Endometrial microvascular endothelial cells (primary cell): ENCODE data around the gene CERT1. TPM values are rescaled to one million over a fixed set of nuclear protein-coding genes. Genes with fewer than 3 reads are reported as not detected.

Source experiments
- in situ Hi-C: cut with HindIII; loops from 2 replicates; pipeline ENCODE4 v1.10.0; 2017; ENCODE audit warnings: low sequenced_read_pairs, low pct_unique_long_range_greater_than_20kb; ENCODE audit errors: inconsistent ontology term
- total RNA-seq: library from RNA; depleted of rRNA; stranded (reverse); fragments of >200 nt; gene quantifications from one replicate; pipeline ENCODE4 v1.2.3, GENCODE V29; 2015; ENCODE audit errors: inconsistent ontology term

The CERT1 gene
- total RNA-seq, 1 donor from 2014 or later: 11.4 TPM

DNA sequence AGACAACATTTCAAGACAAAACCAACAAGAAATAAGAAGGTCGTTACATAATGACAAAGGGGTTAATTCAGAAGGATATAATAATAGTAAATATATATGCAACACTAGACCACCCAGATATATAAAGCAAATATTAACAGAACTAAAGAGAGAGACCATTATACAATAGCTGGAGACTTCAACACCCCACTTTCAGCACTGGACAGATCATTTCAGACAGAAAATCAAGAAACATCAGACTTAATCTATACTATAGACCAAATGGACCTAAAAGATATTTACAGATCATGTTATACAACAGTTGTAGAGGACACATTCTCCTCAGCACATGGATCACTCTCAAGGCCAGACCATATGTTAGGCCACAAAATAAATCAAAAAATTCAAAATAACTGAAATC, 26.8 kb downstream of the CERT1 start:
- in situ Hi-C loops: no loop called here

DNA sequence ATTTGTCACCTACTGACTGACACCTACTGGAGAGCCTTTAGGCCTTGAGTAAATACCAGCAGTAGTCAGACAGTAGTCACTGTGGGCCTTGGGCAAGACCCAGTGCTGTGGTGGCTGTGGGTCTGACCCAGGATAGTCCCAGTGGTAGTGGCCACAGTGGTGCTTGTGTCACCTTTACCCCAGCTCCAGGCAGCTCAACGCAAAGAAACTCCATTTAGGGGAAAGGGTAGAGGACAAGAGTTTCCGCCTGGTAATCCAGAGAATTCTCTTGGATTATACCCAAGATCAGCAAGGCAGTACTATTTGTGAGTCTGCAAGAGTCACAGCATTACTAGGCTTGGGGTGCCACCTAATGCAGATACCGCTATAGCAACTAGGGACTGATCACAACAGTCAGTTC, 28.9 kb downstream of the CERT1 start:
- in situ Hi-C loops: no loop called here

DNA sequence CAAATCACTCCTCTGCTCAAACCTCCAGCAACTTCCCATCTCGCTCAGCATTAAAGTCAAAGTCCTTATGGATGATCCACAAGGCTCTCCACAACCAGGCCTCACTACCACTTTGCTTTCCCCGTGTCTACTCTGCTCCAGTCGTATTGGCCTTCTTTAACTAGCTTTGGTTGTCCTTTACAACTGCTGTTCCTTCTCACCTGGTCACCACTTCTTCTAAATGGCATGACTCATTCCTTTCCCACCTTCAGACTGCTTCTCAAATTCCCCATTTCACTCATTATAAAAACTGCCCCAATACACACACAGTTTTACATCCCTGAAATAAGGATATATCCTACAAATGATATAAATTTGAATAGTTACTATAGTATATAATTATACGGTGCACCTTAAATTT, 30.4 kb downstream of the CERT1 start:
- in situ Hi-C loops: no loop called here

DNA sequence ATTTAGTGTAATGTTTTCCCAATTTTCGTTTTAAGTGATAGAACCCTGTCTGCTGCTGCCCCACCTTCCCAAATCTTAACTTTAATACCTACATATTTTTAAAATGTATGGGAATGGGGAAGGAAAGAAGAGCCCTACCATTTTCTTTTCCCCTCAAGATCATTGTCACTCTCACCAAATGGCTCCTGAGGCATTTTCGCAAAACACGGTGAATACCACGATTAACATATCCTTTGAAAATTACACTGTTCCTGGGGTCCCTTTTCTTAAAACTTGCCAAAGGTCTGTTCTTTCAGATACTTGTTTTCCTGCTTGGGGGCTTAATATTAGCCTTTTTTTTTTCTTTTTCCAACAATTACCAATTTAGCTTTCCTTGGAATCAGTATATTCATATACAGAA, 36.1 kb downstream of the CERT1 start:
- in situ Hi-C loops: no loop called here

DNA sequence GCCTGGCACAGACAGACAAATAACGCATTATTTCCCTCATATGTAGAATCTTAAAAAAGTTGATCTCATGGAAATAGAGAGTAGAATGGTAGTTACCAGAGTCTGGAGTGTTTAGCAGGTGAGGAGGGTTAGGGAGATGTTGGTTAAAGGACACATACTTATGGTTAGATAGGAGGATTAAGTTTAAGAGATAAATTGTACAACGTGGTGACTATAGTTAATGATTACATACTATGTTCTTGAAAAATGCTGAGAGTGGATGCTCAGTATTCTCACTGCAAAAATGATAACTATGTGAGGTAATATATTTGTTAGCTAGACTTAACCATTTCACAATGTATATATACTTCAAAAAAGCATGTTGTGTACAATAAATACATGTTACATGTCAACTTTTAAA, 38.0 kb downstream of the CERT1 start:
- in situ Hi-C loops: no loop called here

DNA sequence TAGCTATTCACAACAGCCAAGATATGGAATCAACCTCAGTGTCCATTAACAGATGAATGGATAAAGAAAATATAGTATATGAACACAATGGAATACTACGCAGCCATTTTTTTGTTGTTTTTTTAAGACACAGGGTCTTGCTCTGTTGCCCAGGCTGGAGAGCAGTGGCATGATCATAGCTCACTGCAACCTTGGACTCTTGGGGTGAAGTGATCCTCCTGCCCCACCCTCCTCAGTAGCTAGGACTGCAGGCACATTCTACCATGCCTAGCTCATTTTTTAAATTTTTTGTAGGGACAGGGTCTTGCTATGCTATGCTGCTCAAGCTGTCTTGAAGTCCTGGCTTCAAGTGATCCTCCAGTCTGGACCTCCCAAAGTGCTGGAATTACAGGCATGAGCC, 38.5 kb downstream of the CERT1 start:
- in situ Hi-C loops: no loop called here

DNA sequence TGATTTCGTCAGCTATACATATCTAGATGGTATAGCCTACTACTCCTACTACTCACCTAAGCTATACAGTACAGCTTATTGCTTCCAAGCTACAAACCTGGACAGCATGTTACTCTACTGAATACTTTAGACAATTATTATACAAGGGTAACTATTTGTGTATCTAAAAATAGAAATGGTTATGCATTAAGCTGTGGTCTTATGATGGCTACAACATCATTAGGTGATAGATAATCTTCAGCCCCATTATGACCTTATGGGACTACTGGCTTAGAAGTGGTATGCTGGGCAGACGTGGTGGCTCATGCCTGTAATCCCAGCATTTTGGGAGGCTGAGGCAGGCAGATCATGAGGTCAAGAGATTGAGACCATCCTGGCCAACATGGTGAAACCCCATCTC, 40.2 kb downstream of the CERT1 start:
- in situ Hi-C loops: no loop called here

DNA sequence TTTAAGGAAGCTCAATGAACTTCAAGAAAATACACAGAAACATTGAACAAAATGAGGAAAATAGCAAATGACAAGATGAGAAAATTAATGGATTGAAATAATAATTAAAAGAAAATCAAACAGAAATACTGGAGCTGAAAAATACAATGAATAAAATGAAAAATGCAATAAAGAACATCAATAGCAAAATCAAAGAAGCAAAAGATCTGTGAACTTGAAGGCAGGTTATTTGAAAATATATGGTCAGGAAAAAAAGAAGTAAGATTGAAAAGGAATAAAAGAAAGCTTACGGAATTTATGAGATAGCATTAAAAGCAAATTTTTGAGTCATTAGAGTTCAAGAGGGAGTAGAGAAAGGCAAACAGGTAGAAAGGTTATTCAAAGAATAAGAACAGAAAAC, 42.4 kb downstream of the CERT1 start:
- in situ Hi-C loops: no loop called here

DNA sequence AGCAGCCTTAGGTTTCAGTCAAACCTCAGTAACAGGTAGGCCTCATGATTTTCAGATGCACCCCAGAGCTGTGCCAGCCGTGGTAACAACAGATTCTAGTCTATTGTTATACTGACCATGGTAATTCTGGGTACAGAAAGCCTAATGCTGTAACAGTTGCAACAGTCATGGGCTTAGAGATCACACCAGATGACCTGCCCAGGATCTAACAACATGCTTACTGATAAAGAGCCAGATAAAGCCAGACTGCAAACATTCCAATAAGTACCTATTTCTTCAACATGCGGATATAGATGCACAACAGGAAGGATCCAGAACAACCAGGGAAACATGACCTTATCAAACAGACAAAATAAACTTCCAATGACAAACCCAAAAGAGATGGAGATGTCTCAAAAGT, 42.8 kb downstream of the CERT1 start:
- in situ Hi-C loops: no loop called here

DNA sequence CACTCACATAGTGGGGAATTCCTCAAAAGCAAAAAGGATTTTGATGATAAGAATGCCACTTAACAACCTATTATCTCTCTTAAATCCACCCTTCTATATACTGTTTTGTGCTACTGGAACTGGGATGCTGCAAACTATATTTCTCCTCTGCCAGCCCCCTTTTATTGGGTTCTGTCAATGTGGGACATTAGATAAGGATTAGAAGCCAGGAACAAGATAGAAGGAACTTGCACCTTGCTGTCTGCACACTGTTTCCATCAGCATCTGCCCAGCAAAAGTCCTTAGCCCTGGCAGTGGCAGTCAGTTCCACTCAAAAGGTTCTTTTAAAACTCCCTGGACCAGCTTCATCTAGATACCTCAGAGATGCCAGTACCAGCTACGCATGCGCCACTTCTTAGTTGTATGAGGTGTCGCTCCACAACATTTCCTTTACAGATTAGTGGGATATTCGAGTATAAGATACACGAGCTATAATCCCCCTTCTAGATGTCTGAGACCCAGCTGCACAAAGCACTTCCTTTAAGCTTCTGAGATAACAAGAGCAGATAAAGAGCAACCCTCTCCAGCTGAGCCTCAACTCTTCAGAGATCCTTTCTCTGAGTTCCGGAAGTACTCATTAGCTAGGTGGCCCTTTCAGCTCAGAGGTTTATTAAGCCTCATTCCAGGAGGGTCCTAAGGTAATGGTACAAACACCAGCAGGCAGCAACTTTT, 45.3 kb downstream of the CERT1 start:
- in situ Hi-C loops: no loop called here

DNA sequence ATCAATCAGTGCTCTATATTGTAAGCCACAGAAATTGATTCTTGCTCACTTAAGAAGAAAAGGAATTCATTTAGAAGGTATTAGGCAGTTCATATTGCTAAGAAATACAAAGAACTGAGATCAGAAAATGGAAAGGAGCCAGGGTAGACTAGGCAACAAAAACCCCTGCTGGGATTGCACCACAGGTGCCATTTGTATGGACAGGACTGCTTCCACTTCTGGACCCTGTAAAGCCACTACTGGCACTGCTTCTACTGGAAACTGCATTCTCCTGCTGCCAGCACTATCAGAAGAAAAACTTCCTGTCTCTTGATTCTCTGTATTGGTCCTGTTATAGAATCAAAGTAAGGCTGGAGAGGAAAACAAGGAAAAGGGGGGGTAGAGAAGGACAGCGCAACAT, 45.9 kb downstream of the CERT1 start:
- in situ Hi-C loops: no loop called here

DNA sequence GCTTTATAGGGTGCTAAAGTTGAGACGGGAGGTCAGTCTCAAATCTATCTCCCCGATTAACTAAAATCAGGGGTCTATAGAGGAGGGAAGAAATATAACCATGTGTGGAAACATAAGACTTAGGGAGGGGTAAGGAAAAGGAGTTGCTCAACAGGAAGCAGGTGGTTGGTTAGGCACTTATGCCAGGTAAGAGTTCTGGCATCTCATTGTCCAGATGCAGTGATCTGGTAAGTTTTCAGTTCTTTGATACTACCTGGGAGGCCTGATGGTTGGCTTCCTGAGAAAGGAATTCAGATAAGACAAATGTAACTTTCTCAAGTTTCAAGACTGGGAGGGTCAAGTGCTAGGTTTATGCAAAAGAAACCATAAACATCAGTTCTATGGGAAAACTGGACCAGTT, 47.7 kb downstream of the CERT1 start:
- in situ Hi-C loops: no loop called here

DNA sequence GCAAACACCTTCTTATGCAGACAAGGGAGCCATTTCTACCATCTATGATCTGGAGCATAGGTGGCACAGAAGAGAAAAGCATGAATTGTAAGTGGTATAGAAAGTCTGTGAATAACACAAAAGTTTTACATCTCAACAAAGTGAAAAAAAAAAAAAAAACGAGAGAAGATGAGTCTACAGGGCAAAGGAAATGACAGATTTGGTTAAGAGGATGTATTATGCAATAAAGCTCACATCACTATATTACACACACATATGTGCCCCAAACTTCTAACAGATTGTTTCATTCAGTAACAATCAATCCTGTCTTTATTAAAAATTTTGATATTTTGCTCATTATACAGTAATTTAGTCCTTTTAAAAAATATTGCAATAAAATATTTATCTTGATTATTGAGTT, 49.8 kb downstream of the CERT1 start:
- in situ Hi-C loops: no loop called here

DNA sequence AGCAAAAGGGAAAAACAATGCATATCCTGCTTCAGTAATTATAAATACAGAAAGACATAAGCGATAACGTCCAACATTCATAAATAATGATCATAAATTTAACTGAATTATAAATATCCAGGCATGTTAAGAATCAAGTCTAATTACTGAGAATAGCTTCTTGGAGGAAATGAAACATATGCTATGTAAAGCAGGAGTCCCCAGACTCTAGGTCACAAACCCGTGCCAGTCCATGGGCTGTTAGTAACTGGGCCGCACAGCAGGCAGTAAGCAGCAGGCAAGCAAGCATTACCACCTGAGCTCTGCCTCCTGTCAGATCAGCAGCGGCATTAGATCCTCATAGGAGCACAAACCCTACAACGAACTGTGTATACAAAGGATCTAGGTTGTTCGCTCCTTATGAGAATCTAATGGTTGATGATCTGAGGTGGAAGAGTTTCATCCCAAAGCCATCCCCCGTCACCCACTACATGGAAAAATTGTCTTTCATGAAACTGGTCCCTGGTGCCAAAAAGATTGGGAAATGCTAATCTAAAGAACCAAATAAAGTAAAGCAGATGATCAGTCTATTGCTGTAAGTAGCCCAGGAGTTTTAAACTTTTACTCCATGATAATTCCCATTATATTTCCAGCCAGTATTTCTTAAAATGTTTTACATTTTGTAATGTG, 50.4 kb downstream of the CERT1 start:
- in situ Hi-C loops: no loop called here

DNA sequence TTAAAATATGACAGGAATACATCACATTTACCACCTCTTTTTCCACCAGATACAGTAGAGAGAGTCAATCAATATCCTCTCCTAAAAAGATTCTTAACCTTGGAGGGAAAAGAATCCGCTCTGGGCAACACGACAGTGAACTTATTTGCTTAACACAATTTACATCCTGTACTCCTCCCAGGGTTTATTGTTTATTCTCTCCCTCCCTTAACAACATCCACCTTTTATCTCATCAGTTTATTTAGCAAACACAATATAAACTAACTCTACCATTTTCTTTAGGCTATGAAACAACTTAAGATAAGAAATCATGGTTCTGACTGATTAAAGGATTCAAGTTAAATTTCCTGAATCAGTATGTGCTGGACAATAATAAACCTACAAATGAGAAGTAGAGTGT, 50.9 kb downstream of the CERT1 start:
- in situ Hi-C loops: no loop called here

DNA sequence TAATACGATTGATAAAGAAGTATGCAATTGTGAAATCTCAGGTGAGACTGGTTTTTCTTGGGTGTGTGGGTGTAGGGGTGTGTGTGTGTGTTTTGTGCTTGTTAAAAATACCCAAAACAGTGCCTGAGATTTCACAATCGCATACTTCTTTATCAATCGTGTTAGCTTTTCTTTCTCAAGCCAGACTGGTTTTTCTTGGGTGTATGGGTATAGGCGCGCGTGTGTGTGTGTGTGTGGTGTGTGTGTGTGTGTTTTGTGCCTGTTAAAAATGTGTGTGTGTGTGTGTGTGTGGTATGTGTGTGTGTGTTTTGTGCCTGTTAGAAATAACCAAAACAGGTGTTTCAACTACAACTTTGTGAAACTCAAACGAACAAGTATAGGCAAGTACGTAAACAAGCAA, 53.7 kb downstream of the CERT1 start:
- in situ Hi-C loops: no loop called here

DNA sequence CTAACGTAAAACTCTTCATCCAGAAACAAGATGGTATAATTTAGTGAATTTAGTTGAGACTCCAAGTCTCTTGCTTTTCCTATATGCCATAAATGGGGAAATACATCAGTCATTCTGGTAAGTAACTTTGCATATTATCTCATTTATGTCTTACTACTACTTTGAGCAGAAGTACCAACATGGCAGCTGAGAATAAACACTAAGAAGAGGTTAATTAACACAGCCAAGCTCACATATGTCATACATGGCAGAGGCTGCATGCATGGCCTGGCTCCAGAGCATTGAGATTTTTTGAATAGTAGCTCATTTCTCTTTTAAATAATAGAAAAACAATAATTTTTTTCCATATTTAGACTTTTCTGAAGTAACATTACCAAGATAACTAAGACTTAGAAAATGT, 54.3 kb downstream of the CERT1 start:
- in situ Hi-C loops: no loop called here

DNA sequence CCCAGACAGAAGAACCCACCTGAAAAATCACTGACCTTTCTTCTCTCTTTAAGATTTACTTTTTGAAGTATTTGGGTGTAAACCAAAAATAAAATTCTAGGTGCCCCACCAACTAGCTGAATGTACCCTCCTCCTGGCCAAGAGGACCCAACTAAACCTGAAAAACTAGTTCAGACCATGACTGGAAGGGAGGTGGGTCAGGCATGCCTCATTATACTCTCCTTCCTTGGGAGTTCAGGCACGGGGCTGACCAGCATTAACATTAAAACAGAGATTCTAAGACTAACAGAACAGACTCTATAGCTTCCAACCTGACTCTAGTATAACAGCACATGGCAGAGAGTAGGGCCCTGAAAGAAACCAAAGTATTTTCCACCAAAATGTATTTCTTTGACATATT, 61.4 kb downstream of the CERT1 start:
- in situ Hi-C loops: no loop called here

DNA sequence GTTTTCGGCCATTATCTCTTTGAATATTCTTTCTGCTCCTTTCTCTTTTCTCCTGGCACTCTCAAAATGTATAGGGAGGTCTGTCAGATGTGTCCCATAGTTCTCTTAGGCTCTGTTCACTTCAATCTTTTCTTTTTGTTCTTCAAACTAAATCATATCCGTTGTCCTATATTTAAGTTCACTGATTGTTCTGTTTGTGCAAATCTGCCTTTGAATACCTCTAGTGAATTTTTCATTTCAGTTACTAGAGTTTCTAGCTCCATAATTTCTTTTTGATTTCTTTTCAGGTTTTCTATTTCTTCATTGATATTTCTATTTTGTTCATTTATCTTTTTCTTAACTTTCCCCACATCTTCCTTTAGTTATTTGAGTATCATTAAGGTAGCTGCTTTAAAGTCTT, 65.4 kb downstream of the CERT1 start:
- in situ Hi-C loops: no loop called here

DNA sequence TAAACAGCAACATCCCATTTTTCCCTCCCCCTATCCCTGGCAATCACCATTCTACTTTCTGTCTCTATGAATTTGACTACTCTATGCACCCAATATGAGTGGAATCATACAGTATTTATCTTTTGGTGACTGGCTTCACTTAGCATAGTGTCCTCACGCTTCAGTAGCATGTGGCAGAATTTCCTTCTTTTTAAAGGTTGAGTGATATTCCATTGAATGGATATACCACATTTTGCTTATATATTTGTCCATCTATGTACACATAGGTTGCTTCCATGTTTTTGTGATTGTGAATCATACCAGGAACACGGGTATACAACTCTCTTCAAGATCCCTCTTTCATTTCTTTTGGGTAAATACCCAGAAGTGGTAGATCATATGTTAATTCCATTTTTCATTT, 69.9 kb downstream of the CERT1 start:
- in situ Hi-C loops: no loop called here

DNA sequence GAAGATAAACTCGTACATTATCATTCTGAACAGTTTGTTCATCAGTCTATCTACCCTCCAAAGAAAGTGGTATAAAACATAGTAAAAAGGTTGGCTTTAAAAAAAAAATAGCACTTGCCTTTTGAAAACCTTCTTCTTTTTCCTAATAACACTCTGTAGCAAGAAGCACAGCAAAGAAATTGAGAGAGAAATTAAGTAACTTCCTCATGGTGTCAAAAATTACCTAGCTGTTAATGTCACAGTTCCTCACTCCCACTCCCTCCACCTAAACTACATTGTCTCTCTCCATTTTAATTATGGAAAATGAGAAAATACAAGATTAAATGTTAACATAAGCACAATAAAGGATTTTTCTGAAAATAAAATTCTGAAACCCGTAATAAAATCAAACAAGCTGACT, 72.2 kb downstream of the CERT1 start:
- in situ Hi-C loops: no loop called here
